ENCODE data around the gene PTTG1IP.

Gene PTTG1IP

GRCh38 chr21:44868707-44869106 is 4.8 kb downstream of the PTTG1IP start:
- H3K9ac ChIP-seq (ENCODE audit: low read depth, low read length): no peak overlapping the region

GRCh38 chr21:44867999-44868700 is 5.3 kb downstream of the PTTG1IP start:
- Histone ChIP-seq H3K4me1 (ENCODE audit: control insufficient read depth, insufficient read depth, low read length) (peaks cover 43% of the 10 kb centered on the region), H3K9me3 (ENCODE audit: control insufficient read depth, insufficient read depth, low read length) (no peaks in the 10 kb centered on the region), H3K27me3 (ENCODE audit: control insufficient read depth, insufficient read depth, low read length) (no peaks in the 10 kb centered on the region), H3K4me3 (ENCODE audit: low read depth, low read length) (no peak overlapping the region), H3K27ac (ENCODE audit: low read depth, low read length) (peak overlapping the region; percentile 40), H3K36me3 (ENCODE audit: control insufficient read depth, insufficient read depth, low read length) (peaks cover 22% of the 10 kb centered on the region), H3K9ac (ENCODE audit: low read depth, low read length) (no peak overlapping the region)

More at GRCh38 chr21:44868707-44869106, 4.8 kb downstream of the PTTG1IP start:
- H3K27me3 ChIP-seq (ENCODE audit: control insufficient read depth, insufficient read depth, low read length): no peaks in the 10 kb centered on the region
- no peak overlapping the region for H3K4me3 ChIP-seq (ENCODE audit: low read depth, low read length)
- peaks cover 43% of the 10 kb centered on the region for H3K4me1 ChIP-seq (ENCODE audit: control insufficient read depth, insufficient read depth, low read length)
- H3K9me3 ChIP-seq (ENCODE audit: control insufficient read depth, insufficient read depth, low read length): no peaks in the 10 kb centered on the region
- peaks cover 17% of the 10 kb centered on the region for H3K36me3 ChIP-seq (ENCODE audit: control insufficient read depth, insufficient read depth, low read length)
- H3K27ac ChIP-seq (ENCODE audit: low read depth, low read length): peak overlapping the region; percentile 96

- H3K4me1 ChIP-seq (ENCODE audit: control insufficient read depth, insufficient read depth, low read length): peaks cover 41% of the 10 kb centered on the region
- peaks cover 26% of the 10 kb centered on the region for H3K36me3 ChIP-seq (ENCODE audit: control insufficient read depth, insufficient read depth, low read length)
- no peak overlapping the region for H3K9ac ChIP-seq (ENCODE audit: low read depth, low read length)
- no peaks in the 10 kb centered on the region for H3K27me3 ChIP-seq (ENCODE audit: control insufficient read depth, insufficient read depth, low read length)
- H3K4me3 ChIP-seq (ENCODE audit: low read depth, low read length): no peak overlapping the region
- peak overlapping the region; percentile 40 for H3K27ac ChIP-seq (ENCODE audit: low read depth, low read length)
- H3K9me3 ChIP-seq (ENCODE audit: control insufficient read depth, insufficient read depth, low read length): no peaks in the 10 kb centered on the region
Observed at GRCh38 chr21:44867464-44867863, 6.0 kb downstream of the PTTG1IP start.

GRCh38 chr21:44866780-44867179 is 6.7 kb downstream of the PTTG1IP start:
- Histone ChIP-seq H3K4me1 (ENCODE audit: control insufficient read depth, insufficient read depth, low read length) (peaks cover 35% of the 10 kb centered on the region), H3K36me3 (ENCODE audit: control insufficient read depth, insufficient read depth, low read length) (peaks cover 29% of the 10 kb centered on the region), H3K27ac (ENCODE audit: low read depth, low read length) (peak overlapping the region; percentile 40), H3K4me3 (ENCODE audit: low read depth, low read length) (no peak overlapping the region), H3K9me3 (ENCODE audit: control insufficient read depth, insufficient read depth, low read length) (no peaks in the 10 kb centered on the region), H3K9ac (ENCODE audit: low read depth, low read length) (no peak overlapping the region; the same call in 1 of the 2 replicates), H3K27me3 (ENCODE audit: control insufficient read depth, insufficient read depth, low read length) (no peaks in the 10 kb centered on the region)

- H3K4me3 ChIP-seq (ENCODE audit: low read depth, low read length): no peak overlapping the region
- H3K27me3 ChIP-seq (ENCODE audit: control insufficient read depth, insufficient read depth, low read length): no peaks in the 10 kb centered on the region
- no peaks in the 10 kb centered on the region for H3K9me3 ChIP-seq (ENCODE audit: control insufficient read depth, insufficient read depth, low read length)
- peaks cover 34% of the 10 kb centered on the region for H3K36me3 ChIP-seq (ENCODE audit: control insufficient read depth, insufficient read depth, low read length)
- 0 out of 2 replicates have a peak overlapping the region, but pooled peaks have one; percentile 20 for H3K9ac ChIP-seq (ENCODE audit: low read depth, low read length)
- peaks cover 30% of the 10 kb centered on the region for H3K4me1 ChIP-seq (ENCODE audit: control insufficient read depth, insufficient read depth, low read length)
- no peak overlapping the region for H3K27ac ChIP-seq (ENCODE audit: low read depth, low read length)
Observed at GRCh38 chr21:44865561-44866280, 7.8 kb downstream of the PTTG1IP start.

GRCh38 chr21:44862869-44863685 is 10.4 kb downstream of the PTTG1IP start:
- H3K4me1 ChIP-seq (ENCODE audit: control insufficient read depth, insufficient read depth, low read length): peaks cover 15% of the 10 kb centered on the region
- H3K9ac ChIP-seq (ENCODE audit: low read depth, low read length): no peak overlapping the region
- H3K27me3 ChIP-seq (ENCODE audit: control insufficient read depth, insufficient read depth, low read length): no peaks in the 10 kb centered on the region
- H3K9me3 ChIP-seq (ENCODE audit: control insufficient read depth, insufficient read depth, low read length): no peaks in the 10 kb centered on the region
- H3K36me3 ChIP-seq (ENCODE audit: control insufficient read depth, insufficient read depth, low read length): peaks cover 55% of the 10 kb centered on the region
- no peak overlapping the region for H3K27ac ChIP-seq (ENCODE audit: low read depth, low read length)
- no peak overlapping the region for H3K4me3 ChIP-seq (ENCODE audit: low read depth, low read length)

GRCh38 chr21:44858791-44859190 is 14.7 kb downstream of the PTTG1IP start:
- H3K9me3 ChIP-seq (ENCODE audit: control insufficient read depth, insufficient read depth, low read length): no peaks in the 10 kb centered on the region
- no peak overlapping the region for H3K27ac ChIP-seq (ENCODE audit: low read depth, low read length)
- no peak overlapping the region for H3K9ac ChIP-seq (ENCODE audit: low read depth, low read length)
- no peaks in the 10 kb centered on the region for H3K27me3 ChIP-seq (ENCODE audit: control insufficient read depth, insufficient read depth, low read length)
- no peak overlapping the region for H3K4me3 ChIP-seq (ENCODE audit: low read depth, low read length)
- peaks cover 81% of the 10 kb centered on the region for H3K36me3 ChIP-seq (ENCODE audit: control insufficient read depth, insufficient read depth, low read length)
- H3K4me1 ChIP-seq (ENCODE audit: control insufficient read depth, insufficient read depth, low read length): no peaks in the 10 kb centered on the region

- no peaks in the 10 kb centered on the region for H3K9me3 ChIP-seq (ENCODE audit: control insufficient read depth, insufficient read depth, low read length)
- H3K27ac ChIP-seq (ENCODE audit: low read depth, low read length): no peak overlapping the region
- H3K4me1 ChIP-seq (ENCODE audit: control insufficient read depth, insufficient read depth, low read length): no peaks in the 10 kb centered on the region
- H3K36me3 ChIP-seq (ENCODE audit: control insufficient read depth, insufficient read depth, low read length): peaks cover 78% of the 10 kb centered on the region
- H3K9ac ChIP-seq (ENCODE audit: low read depth, low read length): no peak overlapping the region
- no peaks in the 10 kb centered on the region for H3K27me3 ChIP-seq (ENCODE audit: control insufficient read depth, insufficient read depth, low read length)
- H3K4me3 ChIP-seq (ENCODE audit: low read depth, low read length): no peak overlapping the region
Observed at GRCh38 chr21:44858291-44858690, 15.2 kb downstream of the PTTG1IP start.

- Histone ChIP-seq H3K4me3 (ENCODE audit: low read depth, low read length) (no peak overlapping the region), H3K9me3 (ENCODE audit: control insufficient read depth, insufficient read depth, low read length) (no peaks in the 10 kb centered on the region), H3K4me1 (ENCODE audit: control insufficient read depth, insufficient read depth, low read length) (no peaks in the 10 kb centered on the region), H3K27me3 (ENCODE audit: control insufficient read depth, insufficient read depth, low read length) (no peaks in the 10 kb centered on the region), H3K36me3 (ENCODE audit: control insufficient read depth, insufficient read depth, low read length) (peaks cover 79% of the 10 kb centered on the region), H3K9ac (ENCODE audit: low read depth, low read length) (no peak overlapping the region), H3K27ac (ENCODE audit: low read depth, low read length) (no peak overlapping the region)
Observed at GRCh38 chr21:44857127-44857892, 16.2 kb downstream of the PTTG1IP start.

- H3K27me3 ChIP-seq (ENCODE audit: control insufficient read depth, insufficient read depth, low read length): no peaks in the 10 kb centered on the region
- H3K4me1 ChIP-seq (ENCODE audit: control insufficient read depth, insufficient read depth, low read length): no peaks in the 10 kb centered on the region
- H3K4me3 ChIP-seq (ENCODE audit: low read depth, low read length): no peak overlapping the region
- no peak overlapping the region for H3K27ac ChIP-seq (ENCODE audit: low read depth, low read length)
- no peak overlapping the region for H3K9ac ChIP-seq (ENCODE audit: low read depth, low read length)
- H3K36me3 ChIP-seq (ENCODE audit: control insufficient read depth, insufficient read depth, low read length): peaks cover 83% of the 10 kb centered on the region
- H3K9me3 ChIP-seq (ENCODE audit: control insufficient read depth, insufficient read depth, low read length): no peaks in the 10 kb centered on the region
Observed at GRCh38 chr21:44856131-44856530, 17.4 kb downstream of the PTTG1IP start.

Measured in HUES48 (cell line).